Large intestine (tissue), 3 donors: ENCODE measurements around the gene FRMD8. TPM values are rescaled to one million over a fixed set of nuclear protein-coding genes. Genes with fewer than 3 reads are reported as not detected.

Source experiments
- DNase-seq, 2 donors: peaks; one replicate each; pipeline versions ENCODE4 v3.0.0 to v3.0.0-alpha.2; 2013
- H3K27ac ChIP-seq: one replicate; pipeline ENCODE4 v1.5.1; 2013; ENCODE audit warnings: low read length
- H3K27me3 ChIP-seq: 2 replicates; pipeline ENCODE4 v1.6.1; 2013; ENCODE audit warnings: low read length; ENCODE audit not compliant: control insufficient read depth, insufficient read depth
- H3K36me3 ChIP-seq: 2 replicates; pipeline ENCODE4 v1.6.1; 2013; ENCODE audit warnings: low read length; ENCODE audit not compliant: control insufficient read depth, insufficient read depth
- H3K4me1 ChIP-seq: one replicate; pipeline ENCODE4 v1.6.1; 2013; ENCODE audit warnings: low read length; ENCODE audit not compliant: control insufficient read depth, insufficient read depth
- H3K4me3 ChIP-seq: one replicate; pipeline ENCODE4 v1.5.1; 2013; ENCODE audit warnings: low read length
- H3K9me3 ChIP-seq: one replicate; pipeline ENCODE4 v1.6.1; 2013; ENCODE audit warnings: mild to moderate bottlenecking, low read depth, low read length, moderate library complexity; ENCODE audit not compliant: control insufficient read depth
- WGBS: methylation state at CpG from one replicate; pipeline ENCODE4 v1.1.5; 2013; ENCODE audit warnings: low lambda C conversion rate; ENCODE audit not compliant: insufficient coverage; 5-methylcytosine and 5-hydroxymethylcytosine counted together
- polyA plus RNA-seq: library from polyadenylated mRNA; unstranded; fragments of 120-200 nt; gene quantifications from one replicate; pipeline ENCODE4 v1.2.1, GENCODE V29; 2013

The FRMD8 gene
- polyA plus RNA-seq, 1 donor = 23.5 TPM

- peak in 1 of 2 donors; percentile 46 for DNase-seq
- Histone ChIP-seq H3K9me3 (peaks cover 4% of the 10 kb centered on the region), H3K4me3 (no peak overlapping the region), H3K27ac (no peak overlapping the region), H3K4me1 (peaks cover 52% of the 10 kb centered on the region), H3K27me3 (no peaks in the 10 kb centered on the region), H3K36me3 (peaks cover 11% of the 10 kb centered on the region)
- 73% methylated on average over 3 of the region's 8 CpGs for WGBS
These were observed 11.4 kb upstream of the FRMD8 start for GRCh38 chr11:65375012-65375411.

- no peak overlapping the region for H3K4me3 ChIP-seq
- no peak overlapping the region for H3K27ac ChIP-seq
- H3K36me3 ChIP-seq = peaks cover 11% of the 10 kb centered on the region
- no peaks in the 10 kb centered on the region for H3K27me3 ChIP-seq
- DNase-seq = no peak
- peaks cover 57% of the 10 kb centered on the region for H3K4me1 ChIP-seq
- no CpG with 5 or more reads among the region's 16 CpGs for WGBS
- peaks cover 4% of the 10 kb centered on the region for H3K9me3 ChIP-seq
These were observed 10.2 kb upstream of the FRMD8 start for GRCh38 chr11:65376138-65376713.

- Histone ChIP-seq H3K27me3 (no peaks in the 10 kb centered on the region), H3K27ac (peak overlapping the region; percentile 98), H3K36me3 (peaks cover 11% of the 10 kb centered on the region), H3K4me3 (no peak overlapping the region), H3K4me1 (peaks cover 63% of the 10 kb centered on the region), H3K9me3 (peaks cover 4% of the 10 kb centered on the region)
- no peak for DNase-seq
- WGBS = no CpG with 5 or more reads among the region's 8 CpGs
These were observed 9.4 kb upstream of the FRMD8 start for GRCh38 chr11:65377036-65377435.

- DNase-seq = no peak
- Histone ChIP-seq H3K27ac (peak overlapping the region; percentile 98), H3K9me3 (peaks cover 4% of the 10 kb centered on the region), H3K27me3 (no peaks in the 10 kb centered on the region), H3K36me3 (peaks cover 11% of the 10 kb centered on the region), H3K4me3 (no peak overlapping the region), H3K4me1 (peaks cover 68% of the 10 kb centered on the region)
- no CpG with 5 or more reads among the region's 8 CpGs for WGBS
These were observed 8.7 kb upstream of the FRMD8 start for GRCh38 chr11:65377777-65378176.

- peak; percentile 74 to 92 for DNase-seq
- Histone ChIP-seq H3K36me3 (peaks cover 11% of the 10 kb centered on the region), H3K27me3 (no peaks in the 10 kb centered on the region), H3K4me1 (peaks cover 74% of the 10 kb centered on the region), H3K27ac (peak overlapping the region; percentile 98), H3K9me3 (peaks cover 4% of the 10 kb centered on the region), H3K4me3 (peak overlapping the region; percentile 12)
- WGBS = 20% methylated on average over 1 of the region's 19 CpGs
These were observed 8.1 kb upstream of the FRMD8 start for GRCh38 chr11:65378208-65378927.

- peak overlapping the region; percentile 12 for H3K4me3 ChIP-seq
- DNase-seq = no peak
- H3K27ac ChIP-seq = peak overlapping the region; percentile 98
- H3K27me3 ChIP-seq = no peaks in the 10 kb centered on the region
- H3K36me3 ChIP-seq = peaks cover 11% of the 10 kb centered on the region
- WGBS = no CpG with 5 or more reads among the region's 14 CpGs
- peaks cover 79% of the 10 kb centered on the region for H3K4me1 ChIP-seq
- peaks cover 4% of the 10 kb centered on the region for H3K9me3 ChIP-seq
These were observed 7.4 kb upstream of the FRMD8 start for GRCh38 chr11:65378928-65379638.

GRCh38 chr11:65379698-65380459 lies 6.6 kb upstream of the FRMD8 start:
- WGBS = no CpG with 5 or more reads among the region's 13 CpGs
- Histone ChIP-seq H3K4me1 (peaks cover 86% of the 10 kb centered on the region), H3K36me3 (peaks cover 11% of the 10 kb centered on the region), H3K27ac (peak overlapping the region; percentile 98), H3K9me3 (peaks cover 4% of the 10 kb centered on the region), H3K27me3 (no peaks in the 10 kb centered on the region), H3K4me3 (peak overlapping the region; percentile 1)
- no peak for DNase-seq

GRCh38 chr11:65380460-65381119 lies 5.8 kb upstream of the FRMD8 start:
- peaks cover 9% of the 10 kb centered on the region for H3K36me3 ChIP-seq
- peak overlapping the region; percentile 98 for H3K27ac ChIP-seq
- no CpG with 5 or more reads among the region's 16 CpGs for WGBS
- H3K4me1 ChIP-seq = peaks cover 87% of the 10 kb centered on the region
- no peaks in the 10 kb centered on the region for H3K9me3 ChIP-seq
- H3K4me3 ChIP-seq = peak overlapping the region; percentile 41
- peak; percentile 57 to 79 for DNase-seq
- H3K27me3 ChIP-seq = no peaks in the 10 kb centered on the region

GRCh38 chr11:65381716-65382032 lies 4.8 kb upstream of the FRMD8 start:
- peak in 1 of 2 donors; percentile 79 for DNase-seq
- Histone ChIP-seq H3K36me3 (peaks cover 2% of the 10 kb centered on the region), H3K27me3 (no peaks in the 10 kb centered on the region), H3K4me1 (peaks cover 90% of the 10 kb centered on the region), H3K9me3 (no peaks in the 10 kb centered on the region), H3K4me3 (peak overlapping the region; percentile 41), H3K27ac (peak overlapping the region; percentile 98)
- WGBS = no CpG with 5 or more reads among the region's 6 CpGs
